GM23248 (cell line): Measurements from ENCODE around the gene SKIDA1.

Source experiments
- EZH2 ChIP-seq: fragments of 200-600 bp; sonication (generic); IDR thresholded peaks from 2 replicates; pipeline ENCODE4 v1.6.1; 2018; ENCODE audit warnings: antibody characterized with exemption, mild to moderate bottlenecking; ENCODE audit not compliant: insufficient read depth, poor library complexity, severe bottlenecking
- EZH2phosphoT487 ChIP-seq: fragments of 200-600 bp; sonication (generic); IDR thresholded peaks from 2 replicates; pipeline ENCODE4 v1.6.1; 2018; ENCODE audit warnings: antibody characterized with exemption, moderate library complexity, mild to moderate bottlenecking, low read depth; ENCODE audit not compliant: insufficient read depth

DNA sequence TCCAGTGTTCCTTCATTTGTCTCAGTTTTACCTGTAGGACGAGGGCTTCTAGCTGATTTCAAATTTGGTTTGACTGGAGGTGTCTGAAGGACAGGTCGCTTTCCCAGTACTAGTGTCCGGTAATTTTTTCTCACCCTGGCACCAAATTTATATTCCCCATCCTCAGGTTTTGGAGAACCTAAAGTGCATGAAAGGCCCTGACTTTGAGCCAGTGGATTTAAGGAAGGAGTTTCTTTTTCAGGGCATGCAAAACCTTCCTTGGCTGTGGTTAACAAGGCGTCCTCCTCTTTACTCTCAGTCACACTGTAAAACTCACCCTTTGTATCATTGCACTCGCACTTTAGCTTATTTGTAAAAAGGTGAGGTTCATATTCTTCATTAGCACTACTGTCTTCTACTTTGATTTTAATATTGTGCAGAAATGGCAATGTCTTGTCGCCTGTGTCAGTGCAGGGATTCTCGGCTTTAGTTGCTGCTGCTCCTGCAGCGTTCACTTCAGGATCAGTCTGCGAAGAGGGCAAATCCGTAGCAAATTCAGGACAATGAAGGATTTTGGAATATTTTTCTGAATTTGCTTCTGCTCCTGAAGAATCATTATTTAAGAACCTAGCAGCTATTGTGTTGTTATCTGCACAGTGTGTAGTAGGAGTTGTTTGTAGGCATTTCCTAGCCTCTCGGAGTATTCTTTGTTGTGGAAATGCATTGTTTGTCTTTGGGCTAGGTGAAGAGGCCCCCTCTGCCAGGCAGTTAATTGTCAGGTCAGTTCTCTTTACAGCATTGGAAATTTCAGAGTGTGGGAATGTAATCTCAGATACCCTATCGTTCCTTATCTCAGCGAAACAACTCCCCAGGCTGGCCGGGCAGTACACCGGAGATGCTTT, 9.9 kb downstream of the SKIDA1 start:
- no peak for TF ChIP-seq EZH2
- TF ChIP-seq EZH2phosphoT487, result no peak
